HepG2 (cell line): ENCODE measurements around the gene MZF1. TPM values are rescaled to one million over a fixed set of nuclear protein-coding genes. Genes with fewer than 3 reads are reported as not detected.

Experiments used
- ASH2L ChIP-seq: fragments of 300-600, 200-600 bp; sonication (generic); IDR thresholded peaks from 2 replicates; pipeline ENCODE4 v1.7.0; 2017; ENCODE audit warnings: low read depth, mild to moderate bottlenecking, moderate library complexity, mixed read lengths, low read length; ENCODE audit not compliant: insufficient read length
- BHLHE40 ChIP-seq: IDR thresholded peaks from 2 replicates; pipeline ENCODE4 v1.6.1; 2011; ENCODE audit warnings: low read length, improper control_type of control experiment
- EEA1 ChIP-seq: sonication (generic); formaldehyde crosslinking; IDR thresholded peaks from 2 replicates; pipeline ENCODE4 v1.5.1; 2020; ENCODE audit warnings: mild to moderate bottlenecking, missing genetic modification reagents, borderline replicate concordance
- FOXA1 ChIP-seq, 2 experiments: fragments of 450-650 bp in 1 of 2; sonication (generic) in 1 of 2; formaldehyde crosslinking in 1 of 2; IDR thresholded peaks; 2 replicates each; pipeline versions ENCODE4 v1.4.0 to v1.6.1; 2016 to 2020; ENCODE audit warnings: missing genetic modification reagents in 1 of 2
- GABPB1 ChIP-seq: IDR thresholded peaks from 2 replicates; pipeline ENCODE4 v1.6.1; 2016; ENCODE audit warnings: mild to moderate bottlenecking, missing genetic modification reagents, moderate library complexity, missing compliant biosample characterization
- HOXA7 ChIP-seq: sonication (generic); formaldehyde crosslinking; IDR thresholded peaks from 2 replicates; pipeline ENCODE4 v1.8.1; 2022; ENCODE audit warnings: mild to moderate bottlenecking, missing genetic modification reagents, moderate library complexity
- SMYD3 ChIP-seq: sonication (generic); formaldehyde crosslinking; IDR thresholded peaks from 2 replicates; pipeline ENCODE4 v1.8.1; 2023; ENCODE audit warnings: mild to moderate bottlenecking, missing genetic modification reagents
- SRF ChIP-seq: IDR thresholded peaks from 2 replicates; pipeline ENCODE4 v1.6.1; 2011; ENCODE audit warnings: mild to moderate bottlenecking, low read depth, low read length, moderate library complexity
- SSRP1 ChIP-seq: IDR thresholded peaks from 2 replicates; pipeline ENCODE4 v1.6.1; 2016; ENCODE audit warnings: control low read depth
- TP53 ChIP-seq: sonication (generic); formaldehyde crosslinking; conservative IDR thresholded peaks from 2 replicates; pipeline ENCODE4 v1.4.0; 2020; ENCODE audit warnings: missing genetic modification reagents
- ZBTB26 ChIP-seq: IDR thresholded peaks from 2 replicates; pipeline ENCODE4 v1.6.1; 2016; ENCODE audit warnings: missing compliant biosample characterization, missing genetic modification reagents, borderline replicate concordance
- ZBTB49 ChIP-seq: sonication (generic); formaldehyde crosslinking; IDR thresholded peaks from 2 replicates; pipeline ENCODE4 v1.4.0; 2020; ENCODE audit warnings: missing genetic modification reagents, borderline replicate concordance
- ZNF138 ChIP-seq: sonication (generic); formaldehyde crosslinking; IDR thresholded peaks from 2 replicates; pipeline ENCODE4 v1.5.0; 2020; ENCODE audit warnings: mild to moderate bottlenecking, low read depth, missing genetic modification reagents
- ZNF225 ChIP-seq: sonication (generic); formaldehyde crosslinking; IDR thresholded peaks from 2 replicates; pipeline ENCODE4 v1.4.0; 2020; ENCODE audit warnings: mild to moderate bottlenecking, missing genetic modification reagents
- ZNF350 ChIP-seq: sonication (generic); formaldehyde crosslinking; IDR thresholded peaks from 2 replicates; pipeline ENCODE4 v1.4.0; 2020; ENCODE audit warnings: mild to moderate bottlenecking, low read depth, missing genetic modification reagents, borderline replicate concordance
- ZNF441 ChIP-seq: sonication (generic); formaldehyde crosslinking; IDR thresholded peaks from 2 replicates; pipeline ENCODE4 v1.7.0; 2021; ENCODE audit warnings: missing genetic modification reagents, borderline replicate concordance
- ZNF607 ChIP-seq: sonication (generic); formaldehyde crosslinking; IDR thresholded peaks from 2 replicates; pipeline ENCODE4 v1.5.1; 2020; ENCODE audit warnings: missing genetic modification reagents, mild to moderate bottlenecking, borderline replicate concordance
- ZNF790 ChIP-seq: sonication (generic); formaldehyde crosslinking; IDR thresholded peaks from 2 replicates; pipeline ENCODE4 v1.8.0; 2022; ENCODE audit warnings: missing genetic modification reagents, mild to moderate bottlenecking, borderline replicate concordance
- ZSCAN21 ChIP-seq: sonication (generic); formaldehyde crosslinking; IDR thresholded peaks from 2 replicates; pipeline ENCODE4 v1.8.0; 2022; ENCODE audit warnings: mild to moderate bottlenecking, missing genetic modification reagents, moderate library complexity, borderline replicate concordance
- polyA plus RNA-seq, 8 experiments: library from polyadenylated mRNA; depleted of rRNA in 3 of 8; stranded (reverse) in 7 of 8; unstranded in 1 of 8; fragments of >200 nt; fragmentation: Illumina TruSeq in 4 of 8; extraction: Trizol in 4 of 8; gene quantifications; 2 replicates each; pipeline versions ENCODE4 v1.2.1 to v1.2.3, GENCODE V29; 2011 to 2016; ENCODE audit warnings: low read depth in 4 of 8, missing spikeins in 1 of 8, mixed read lengths in 1 of 8; ENCODE audit not compliant: insufficient read depth in 1 of 8
- total RNA-seq, 5 experiments: library from RNA; depleted of rRNA; stranded (reverse); fragments of >200 nt; fragmentation: Illumina TruSeq; extraction: Trizol; gene quantifications; 2 replicates each; pipeline ENCODE4 v1.2.3, GENCODE V29; 2016; ENCODE audit warnings: low read depth in 1 of 5
- TF ChIP-seq, protein P1 (sequence below): sonication (generic); formaldehyde crosslinking; IDR thresholded peaks from 2 replicates; pipeline ENCODE4 v1.4.0; 2020; ENCODE audit warnings: missing genetic modification reagents, mild to moderate bottlenecking, borderline replicate concordance
- TF ChIP-seq, protein P2 (sequence below): IDR thresholded peaks from 2 replicates; pipeline ENCODE4 v1.6.1; 2018; ENCODE audit warnings: missing genetic modification reagents, mild to moderate bottlenecking, missing compliant biosample characterization

The MZF1 gene
- total and polyA plus RNA-seq, 2 of the 13 experiments (the other 11 are each of a cell fraction or from before 2014, with no cell fraction given), result 3.1 to 8.1 TPM

- TF ChIP-seq, protein P1, sequence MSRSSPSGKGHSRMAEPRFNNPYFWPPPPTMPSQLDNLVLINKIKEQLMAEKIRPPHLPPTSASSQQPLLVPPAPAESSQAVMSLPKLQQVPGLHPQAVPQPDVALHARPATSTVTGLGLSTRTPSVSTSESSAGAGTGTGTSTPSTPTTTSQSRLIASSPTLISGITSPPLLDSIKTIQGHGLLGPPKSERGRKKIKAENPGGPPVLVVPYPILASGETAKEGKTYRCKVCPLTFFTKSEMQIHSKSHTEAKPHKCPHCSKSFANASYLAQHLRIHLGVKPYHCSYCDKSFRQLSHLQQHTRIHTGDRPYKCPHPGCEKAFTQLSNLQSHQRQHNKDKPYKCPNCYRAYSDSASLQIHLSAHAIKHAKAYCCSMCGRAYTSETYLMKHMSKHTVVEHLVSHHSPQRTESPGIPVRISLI (CRISPR knock-in tag), result peak; percentile 76; the same call in 1 of the 2 replicates
- TF ChIP-seq ZNF350, result peak; percentile 99
- TF ChIP-seq ASH2L, result peak; percentile 92
- peak; percentile 43; the same call in 1 of the 2 replicates for TF ChIP-seq TP53 (CRISPR knock-in tag)
- TF ChIP-seq EEA1, result 0 out of 2 replicates have a peak, but pooled peaks have one; percentile 2
- TF ChIP-seq ZSCAN21 (CRISPR knock-in tag), result peak; percentile 90
- peak; percentile 91 for TF ChIP-seq ZNF138
- no peak for TF ChIP-seq SMYD3 (CRISPR knock-in tag)
- 0 out of 2 replicates have a peak, but pooled peaks have one; percentile 86 for TF ChIP-seq HOXA7 (CRISPR knock-in tag)
- peak; percentile 89; the same call in 1 of the 2 replicates for TF ChIP-seq ZNF607 (CRISPR knock-in tag)
- TF ChIP-seq, protein P2, sequence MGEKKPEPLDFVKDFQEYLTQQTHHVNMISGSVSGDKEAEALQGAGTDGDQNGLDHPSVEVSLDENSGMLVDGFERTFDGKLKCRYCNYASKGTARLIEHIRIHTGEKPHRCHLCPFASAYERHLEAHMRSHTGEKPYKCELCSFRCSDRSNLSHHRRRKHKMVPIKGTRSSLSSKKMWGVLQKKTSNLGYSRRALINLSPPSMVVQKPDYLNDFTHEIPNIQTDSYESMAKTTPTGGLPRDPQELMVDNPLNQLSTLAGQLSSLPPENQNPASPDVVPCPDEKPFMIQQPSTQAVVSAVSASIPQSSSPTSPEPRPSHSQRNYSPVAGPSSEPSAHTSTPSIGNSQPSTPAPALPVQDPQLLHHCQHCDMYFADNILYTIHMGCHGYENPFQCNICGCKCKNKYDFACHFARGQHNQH (CRISPR knock-in tag), result peak; percentile 96
- peak; percentile 51; the same call in 1 of the 2 replicates for TF ChIP-seq ZBTB49 (CRISPR knock-in tag)
- TF ChIP-seq ZNF441 (CRISPR knock-in tag), result peak; percentile 82
- TF ChIP-seq ZNF790, result 0 out of 2 replicates have a peak, but pooled peaks have one; percentile 59
- 0 out of 2 replicates have a peak, but pooled peaks have one; percentile 92 for TF ChIP-seq SSRP1 (CRISPR knock-in tag)
- TF ChIP-seq SRF, result peak; percentile 84
- TF ChIP-seq ZNF225 (CRISPR knock-in tag), result peak; percentile 90; the same call in 1 of the 2 replicates
- peak; percentile 100 for TF ChIP-seq GABPB1 (CRISPR knock-in tag)
- TF ChIP-seq ZBTB26, result peak; percentile 40; the same call in 1 of the 2 replicates
- TF ChIP-seq FOXA1 (IDR thresholded peaks at IDR 0.05), result no peak
- TF ChIP-seq FOXA1 (CRISPR knock-in tag; IDR thresholded peaks at IDR 0.05), result peak; percentile 55
- TF ChIP-seq BHLHE40, result peak; percentile 67
Measured at GRCh38 chr19:58519355-58520256, 53.5 kb downstream of the MZF1 start, which contains the start of gene ZBTB45 (continued).
